K562 (cell line): Measurements from ENCODE around the gene GPATCH2L. TPM values are rescaled to one million over a fixed set of nuclear protein-coding genes. Genes with fewer than 3 reads are reported as not detected.

Experiments
- BRD9 ChIP-seq: fragments of 450-650 bp; IDR thresholded peaks from 2 replicates; pipeline ENCODE4 v1.6.1; 2018; ENCODE audit warnings: low read depth; ENCODE audit not compliant: partially characterized antibody
- CTBP1 ChIP-seq: fragments of 450-650 bp; IDR thresholded peaks from 2 replicates; pipeline ENCODE4 v1.6.1; 2016; ENCODE audit warnings: borderline replicate concordance
- FOSL1 ChIP-seq: fragments of 200-800 bp; sonication (Bioruptor generic); conservative IDR thresholded peaks from 2 replicates; pipeline ENCODE4 v1.6.1; 2016; ENCODE audit warnings: missing genetic modification characterization, missing compliant biosample characterization
- FOXA3 ChIP-seq, 2 experiments: fragments of 450-650 bp in 1 of 2; sonication (generic) in 1 of 2; formaldehyde crosslinking; IDR thresholded peaks in 1 of 2; conservative IDR thresholded peaks in 1 of 2; 2 replicates each; pipeline versions ENCODE4 v1.4.0 to v1.8.0; 2020 to 2022; ENCODE audit warnings: mild to moderate bottlenecking in 2 of 2, missing genetic modification reagents in 1 of 2
- GABPA ChIP-seq: fragments of 200-800 bp; sonication (Bioruptor generic); conservative IDR thresholded peaks from 2 replicates; pipeline ENCODE4 v1.6.1; 2016; ENCODE audit warnings: low read depth, missing genetic modification characterization, missing compliant biosample characterization
- HNRNPUL1 ChIP-seq: fragments of 200-400 bp; formaldehyde crosslinking; IDR thresholded peaks from 2 replicates; pipeline ENCODE4 v1.6.1; 2017; ENCODE audit warnings: low read length
- IRF2 ChIP-seq: sonication (generic); formaldehyde crosslinking; IDR thresholded peaks from 2 replicates; pipeline ENCODE4 v1.8.1; 2022; ENCODE audit warnings: mild to moderate bottlenecking, missing genetic modification reagents
- ZBTB33 ChIP-seq: sonication (generic); formaldehyde crosslinking; IDR thresholded peaks from 2 replicates; pipeline ENCODE4 v1.8.1; 2023; ENCODE audit warnings: mild to moderate bottlenecking, missing genetic modification reagents
- polyA plus RNA-seq, 8 experiments: library from polyadenylated mRNA; depleted of rRNA in 4 of 8; stranded (reverse) in 5 of 8; unstranded in 3 of 8; fragments of >200 nt; fragmentation: Nextera tagmentation in 2 of 8; fragmentation: Illumina TruSeq in 1 of 8; extraction: Ambion mirVana in 2 of 8; extraction: Trizol in 1 of 8; gene quantifications; 2 replicates each; pipeline versions ENCODE4 v1.2.1 to v1.2.3, GENCODE V29; 2011 to 2014; ENCODE audit warnings: inconsistent platforms in 1 of 8, missing spikeins in 1 of 8
- total RNA-seq, 7 experiments: library from RNA; depleted of rRNA in 6 of 7; stranded (reverse); fragments of >200 nt in 6 of 7; fragmentation: Illumina TruSeq in 2 of 7; extraction: Trizol in 2 of 7; gene quantifications; 2 replicates each; pipeline versions ENCODE4 v1.2.1 to v1.2.3, GENCODE V29; 2011 to 2021; ENCODE audit warnings: low replicate concordance in 1 of 7
- TF ChIP-seq, protein P1 (sequence below): sonication (generic); formaldehyde crosslinking; IDR thresholded peaks from 2 replicates; pipeline ENCODE4 v1.8.0; 2022; ENCODE audit warnings: missing genetic modification reagents, mild to moderate bottlenecking, borderline replicate concordance

GPATCH2L gene
- total and polyA plus RNA-seq, 9 of the 15 experiments (the other 6 are each of a cell fraction or from before 2014, with no cell fraction given), result 13.1 to 39.6 (median 20.0) TPM

DNA sequence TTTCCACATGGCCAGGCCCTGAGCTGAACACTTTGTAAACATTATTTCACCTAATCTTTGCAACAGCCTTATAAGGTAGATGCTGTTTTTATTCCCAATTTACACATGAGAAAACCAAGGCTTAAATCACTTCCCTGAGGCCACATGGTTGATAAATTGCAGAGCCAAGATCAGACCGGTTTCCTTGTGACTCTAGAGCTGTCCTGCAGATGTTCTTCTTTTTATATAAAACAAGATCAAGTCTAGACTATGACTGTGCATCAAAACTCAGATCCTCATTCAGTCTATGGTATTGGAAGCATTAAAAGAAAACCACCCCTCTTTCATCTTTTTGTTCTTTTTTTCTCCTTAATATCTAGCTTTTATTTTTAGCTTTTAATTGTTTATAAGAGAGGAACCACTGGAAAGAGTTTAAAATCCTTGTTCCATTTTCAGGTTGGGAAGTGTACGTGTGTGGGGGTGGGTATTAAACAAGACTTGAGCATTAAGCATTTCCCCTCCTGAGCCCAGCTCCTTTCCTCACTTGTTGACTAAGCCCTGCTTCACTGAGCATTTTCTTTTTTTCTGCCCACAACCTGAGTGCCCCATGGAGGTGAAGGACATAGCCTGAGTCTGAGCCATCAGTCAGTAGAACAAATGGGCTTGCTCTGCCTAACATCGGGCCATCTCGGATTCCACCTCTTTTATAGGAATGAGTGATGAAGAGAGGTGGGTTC, 45.4 kb downstream of the GPATCH2L start (continued):
- TF ChIP-seq GABPA (tag) (no peak), FOSL1 (tag) (no peak), IRF2 (CRISPR knock-in tag) (no peak), HNRNPUL1 (no peak), FOXA3 (CRISPR knock-in tag; conservative IDR thresholded peaks at IDR 0.05 in 1 of 2, IDR thresholded peaks at IDR 0.05 in 1 of 2) (no peak), BRD9 (no peak), ZBTB33 (no peak), CTBP1 (no peak)
- TF ChIP-seq, protein P1, sequence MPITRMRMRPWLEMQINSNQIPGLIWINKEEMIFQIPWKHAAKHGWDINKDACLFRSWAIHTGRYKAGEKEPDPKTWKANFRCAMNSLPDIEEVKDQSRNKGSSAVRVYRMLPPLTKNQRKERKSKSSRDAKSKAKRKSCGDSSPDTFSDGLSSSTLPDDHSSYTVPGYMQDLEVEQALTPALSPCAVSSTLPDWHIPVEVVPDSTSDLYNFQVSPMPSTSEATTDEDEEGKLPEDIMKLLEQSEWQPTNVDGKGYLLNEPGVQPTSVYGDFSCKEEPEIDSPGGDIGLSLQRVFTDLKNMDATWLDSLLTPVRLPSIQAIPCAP (CRISPR knock-in tag), result no peak
- TF ChIP-seq, all 486 proteins: peak for 0
